Keratinocyte (primary cell): ENCODE data around the gene NRG2.

Experiments used
- EZH2 ChIP-seq: IDR thresholded peaks from one replicate; pipeline ENCODE4 v1.6.1; 2012; ENCODE audit warnings: inconsistent platforms, mild to moderate bottlenecking, low read length, moderate library complexity
- TF ChIP-seq, protein P1 (sequence below), 3 experiments: IDR thresholded peaks in 1 of 3; conservative IDR thresholded peaks in 1 of 3; optimal IDR thresholded peaks in 1 of 3; 2 replicates in 2 of 3; 3 replicates in 1 of 3; pipeline versions ENCODE3 to v1.5.1; 2011; ENCODE audit warnings: low read length in 3 of 3, mild to moderate bottlenecking in 3 of 3, moderate library complexity in 2 of 3, control low read depth in 1 of 3, inconsistent platforms in 1 of 3; ENCODE audit not compliant: insufficient read depth in 2 of 3; ENCODE audit errors: extremely low read depth in 1 of 3

GRCh38 chr5:139975942-139976341 lies 67.2 kb downstream of the NRG2 start:
- TF ChIP-seq, protein P1, sequence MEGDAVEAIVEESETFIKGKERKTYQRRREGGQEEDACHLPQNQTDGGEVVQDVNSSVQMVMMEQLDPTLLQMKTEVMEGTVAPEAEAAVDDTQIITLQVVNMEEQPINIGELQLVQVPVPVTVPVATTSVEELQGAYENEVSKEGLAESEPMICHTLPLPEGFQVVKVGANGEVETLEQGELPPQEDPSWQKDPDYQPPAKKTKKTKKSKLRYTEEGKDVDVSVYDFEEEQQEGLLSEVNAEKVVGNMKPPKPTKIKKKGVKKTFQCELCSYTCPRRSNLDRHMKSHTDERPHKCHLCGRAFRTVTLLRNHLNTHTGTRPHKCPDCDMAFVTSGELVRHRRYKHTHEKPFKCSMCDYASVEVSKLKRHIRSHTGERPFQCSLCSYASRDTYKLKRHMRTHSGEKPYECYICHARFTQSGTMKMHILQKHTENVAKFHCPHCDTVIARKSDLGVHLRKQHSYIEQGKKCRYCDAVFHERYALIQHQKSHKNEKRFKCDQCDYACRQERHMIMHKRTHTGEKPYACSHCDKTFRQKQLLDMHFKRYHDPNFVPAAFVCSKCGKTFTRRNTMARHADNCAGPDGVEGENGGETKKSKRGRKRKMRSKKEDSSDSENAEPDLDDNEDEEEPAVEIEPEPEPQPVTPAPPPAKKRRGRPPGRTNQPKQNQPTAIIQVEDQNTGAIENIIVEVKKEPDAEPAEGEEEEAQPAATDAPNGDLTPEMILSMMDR (optimal IDR thresholded peaks at IDR 0.05 in 1 of 3, IDR thresholded peaks at IDR 0.05 in 1 of 3, conservative IDR thresholded peaks at IDR 0.05 in 1 of 3; ENCODE audit: extremely low read depth in 1 of 3, insufficient read depth in 2 of 3, low read length in 3 of 3) = no peak
- no peak for TF ChIP-seq EZH2
